Stomach (tissue), 9 donors: ENCODE measurements around the gene AFF1. TPM values are rescaled to one million over a fixed set of nuclear protein-coding genes. Genes with fewer than 3 reads are reported as not detected.

ENCODE experiments used
- DNase-seq, 2 donors: peaks; one replicate each; pipeline versions ENCODE4 v3.0.0 to v3.0.0-alpha.2; 2013 to 2019
- H3K27ac ChIP-seq, 5 donors: fragments of 200-600 bp in 4 of 5; sonication (generic) in 4 of 5; one replicate each; pipeline ENCODE4 v1.5.1; 2013 to 2019; ENCODE audit warnings: mild to moderate bottlenecking in 1 of 5, moderate library complexity in 1 of 5
- H3K27me3 ChIP-seq, 3 donors: fragments of 200-600 bp; sonication (generic); one replicate each; pipeline ENCODE4 v1.5.1; 2017 to 2019; ENCODE audit warnings: mixed run types in 1 of 3
- H3K36me3 ChIP-seq, 4 donors: fragments of 200-600 bp; sonication (generic); 1 replicate in 3 of 4; 2 replicates in 1 of 4; pipeline ENCODE4 v1.5.1; 2016 to 2019
- H3K4me1 ChIP-seq, 4 donors: fragments of 200-600 bp; sonication (generic); one replicate each; pipeline ENCODE4 v1.5.1; 2016 to 2019
- H3K4me3 ChIP-seq, 4 donors: fragments of 200-600 bp; sonication (generic) in 3 of 4; one replicate each; pipeline ENCODE4 v1.5.1; 2016 to 2019; ENCODE audit warnings: mild to moderate bottlenecking in 1 of 4
- H3K9me3 ChIP-seq, 4 donors: fragments of 200-600 bp; sonication (generic); one replicate each; pipeline ENCODE4 v1.5.1; 2016 to 2019
- CTCF ChIP-seq, 7 experiments: fragments of 450-650 bp in 4 of 7; fragments of 200-600 bp in 3 of 7; sonication (generic) in 3 of 7; IDR thresholded peaks; one replicate each; pipeline ENCODE4 v1.5.1; 2016 to 2019; ENCODE audit warnings: antibody characterized with exemption in 7 of 7, control low read depth in 2 of 7, mild to moderate bottlenecking in 1 of 7
- EP300 ChIP-seq: sonication (generic); formaldehyde crosslinking; IDR thresholded peaks from one replicate; pipeline ENCODE4 v1.6.1; 2017; ENCODE audit warnings: antibody characterized with exemption
- POLR2A ChIP-seq, 4 donors: fragments of 450-650 bp; IDR thresholded peaks; one replicate each; pipeline ENCODE4 v1.6.1; 2016; ENCODE audit warnings: antibody characterized with exemption in 4 of 4, control low read depth in 2 of 4, mild to moderate bottlenecking in 1 of 4, moderate library complexity in 1 of 4
- POLR2AphosphoS5 ChIP-seq, 3 donors: sonication (generic); formaldehyde crosslinking; IDR thresholded peaks; one replicate each; pipeline ENCODE4 v1.6.1; 2016; ENCODE audit warnings: antibody characterized with exemption in 3 of 3
- WGBS, 5 donors: extraction: QIAGEN DNeasy Blood & Tissue Kit in 3 of 5; methylation state at CpG; one replicate each; pipeline versions ENCODE4 v1.1.5 to v1.1.7; 2013 to 2018; 5-methylcytosine and 5-hydroxymethylcytosine counted together
- intact Hi-C: fragments of 100-400 bp; cut with DNase I; formaldehyde crosslinking; loops from one replicate; pipeline ENCODE4 v1.15.1; 2023; ENCODE audit warnings: low total_unique reads
- polyA plus RNA-seq, 3 donors: library from polyadenylated mRNA; stranded (reverse); fragments of 200-250 nt; gene quantifications; one replicate each; pipeline ENCODE4 v1.2.3, GENCODE V29; 2013
- total RNA-seq, 5 donors: library from RNA; depleted of rRNA; stranded (reverse); fragments of >200 nt; gene quantifications; one replicate each; pipeline versions ENCODE4 v1.1.0 to v1.2.3, GENCODE V29; 2014 to 2016
- donor health status: healthy with polysubstance abuse.
- donor health status: Bipolar disorder and iron deficiency.
- donor health status: healthy.

The AFF1 gene
- total and polyA plus RNA-seq, 8 donors, result 6.9 to 177 (median 59.1) TPM

GRCh38 chr4:87066403-87067123 is 131.8 kb downstream of the AFF1 start:
- H3K4me1 ChIP-seq, result peaks cover 9 to 33% (median 21%) of the 10 kb centered on the region in 4 donors

DNA sequence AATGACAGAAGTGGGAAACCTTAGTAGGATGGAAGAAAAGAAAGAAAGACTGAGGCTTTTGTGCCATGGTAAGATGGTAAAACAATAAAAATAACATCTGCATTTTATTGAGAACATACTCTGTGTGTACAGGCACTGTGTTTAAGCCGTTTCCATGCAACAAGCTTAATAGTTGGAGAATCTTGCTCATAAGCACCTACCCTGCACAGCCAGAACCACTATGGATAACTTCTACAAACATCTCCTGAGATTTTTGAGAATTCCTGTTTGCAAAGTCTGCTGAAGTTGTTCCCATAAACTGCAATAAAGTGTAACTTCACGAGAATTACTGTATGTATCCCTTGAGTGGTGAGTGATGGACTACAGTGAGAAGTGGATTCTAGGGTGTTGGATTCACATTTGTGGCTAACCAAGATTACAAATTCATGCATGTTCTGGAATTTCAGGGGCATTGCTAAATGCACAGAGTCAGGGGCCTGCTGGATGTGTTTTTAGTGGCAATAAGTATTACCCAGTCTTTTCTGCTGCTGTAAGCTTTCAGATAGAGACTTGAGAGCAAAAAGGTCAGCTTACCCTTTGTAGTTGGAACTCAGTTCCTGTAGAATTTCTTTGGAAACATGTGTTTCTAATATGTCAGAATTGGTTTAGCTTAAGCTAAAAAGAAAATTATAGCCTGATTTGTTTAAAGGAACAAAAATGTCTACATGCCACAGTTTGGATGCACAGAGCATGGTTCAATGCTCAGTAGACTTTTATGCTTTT is 132.5 kb downstream of the AFF1 start:
- WGBS, 5 donors, result 76 to 88% (median 79%) methylated on average over 2 of the region's 2 CpGs

More at GRCh38 chr4:87066403-87067123, 131.8 kb downstream of the AFF1 start:
- Histone ChIP-seq H3K9me3 (no peaks in the 10 kb centered on the region), H3K36me3 (peaks cover 0 to 13% (median 5%) of the 10 kb centered on the region in 4 donors), H3K27ac (no peak overlapping the region), H3K4me3 (no peak overlapping the region), H3K27me3 (no peaks in the 10 kb centered on the region)
- intact Hi-C loops, result no loop called here
- peak in 1 of 2 donors; percentile 48 for DNase-seq
- TF ChIP-seq POLR2AphosphoS5 (IDR thresholded peaks at IDR 0.05) (no peak), CTCF (IDR thresholded peaks at IDR 0.05) (no peak), EP300 (no peak), POLR2A (IDR thresholded peaks at IDR 0.05) (no peak)
- 87 to 97% (median 93%) methylated on average over 4 of the region's 4 CpGs for WGBS, 5 donors

GRCh38 chr4:87068583-87069021 is 133.8 kb downstream of the AFF1 start:
- no peaks in the 10 kb centered on the region for H3K27me3 ChIP-seq
- H3K4me1 ChIP-seq, result peaks cover 20 to 49% (median 34%) of the 10 kb centered on the region in 4 donors
- TF ChIP-seq CTCF (IDR thresholded peaks at IDR 0.05), result no peak
- TF ChIP-seq POLR2A (IDR thresholded peaks at IDR 0.05), result no peak
- no peak for TF ChIP-seq POLR2AphosphoS5 (IDR thresholded peaks at IDR 0.05)
- no peak for TF ChIP-seq EP300
- WGBS, 5 donors, result 44 to 59% (median 46%) methylated on average over 7 of the region's 7 CpGs
- peak in 1 of 2 donors; percentile 73 for DNase-seq
- peaks cover 0 to 7% (median 2%) of the 10 kb centered on the region in 4 donors for H3K36me3 ChIP-seq
- intact Hi-C loops, result no loop called here
- H3K9me3 ChIP-seq, result no peaks in the 10 kb centered on the region
- H3K27ac ChIP-seq, result peak overlapping the region in 2 of 5 donors; percentile 23 to 49
- no peak overlapping the region for H3K4me3 ChIP-seq

More for the DNA sequence above, 132.5 kb downstream of the AFF1 start:
- H3K9me3 ChIP-seq, result no peaks in the 10 kb centered on the region
- intact Hi-C loops, result no loop called here
- H3K4me1 ChIP-seq, result peaks cover 9 to 36% (median 23%) of the 10 kb centered on the region in 4 donors
- H3K27ac ChIP-seq, result no peak overlapping the region
- no peaks in the 10 kb centered on the region for H3K27me3 ChIP-seq
- H3K4me3 ChIP-seq, result no peak overlapping the region
- TF ChIP-seq POLR2AphosphoS5 (IDR thresholded peaks at IDR 0.05) (no peak), CTCF (IDR thresholded peaks at IDR 0.05) (no peak), EP300 (no peak), POLR2A (IDR thresholded peaks at IDR 0.05) (no peak)
- peaks cover 0 to 8% (median 3%) of the 10 kb centered on the region in 4 donors for H3K36me3 ChIP-seq
- no peak for DNase-seq

DNA sequence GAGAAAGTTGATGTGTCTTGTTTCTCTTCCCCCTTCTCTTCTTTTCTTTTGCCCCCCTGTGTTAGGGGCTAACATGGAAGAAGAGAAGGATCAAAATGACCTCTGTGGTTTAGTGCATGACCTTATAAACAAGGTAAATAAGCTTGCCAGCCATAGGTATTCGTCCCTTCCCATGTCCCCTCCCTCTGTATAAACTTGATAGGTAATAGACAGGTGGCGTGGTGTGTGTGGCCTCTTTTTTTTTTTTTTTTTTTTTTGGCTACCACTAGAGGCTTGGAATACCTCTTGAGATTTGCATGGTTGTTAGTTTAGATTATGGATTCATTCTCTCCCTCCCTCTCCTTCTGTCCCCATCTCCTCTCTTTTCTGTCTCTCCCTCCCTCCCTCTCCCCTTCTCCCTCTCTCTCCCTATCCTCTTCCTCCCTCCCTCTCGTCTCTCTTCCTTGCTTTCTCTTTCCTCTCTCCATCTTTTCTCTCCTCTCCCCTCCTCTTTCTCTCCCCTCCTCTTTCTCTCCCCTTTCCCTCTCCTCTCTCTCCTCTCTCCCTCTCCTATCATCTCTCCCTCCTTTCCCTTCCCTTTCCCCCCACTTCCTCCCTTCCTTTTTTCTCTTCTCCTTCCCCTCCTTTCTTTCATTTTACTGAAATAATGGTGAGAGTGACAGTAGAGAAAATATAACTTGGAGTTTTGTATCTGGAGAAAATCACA is 134.4 kb downstream of the AFF1 start:
- no peak overlapping the region for H3K4me3 ChIP-seq
- no peaks in the 10 kb centered on the region for H3K9me3 ChIP-seq
- H3K36me3 ChIP-seq, result peaks cover 0 to 7% (median 2%) of the 10 kb centered on the region in 4 donors
- TF ChIP-seq POLR2A (IDR thresholded peaks at IDR 0.05), result no peak
- TF ChIP-seq POLR2AphosphoS5 (IDR thresholded peaks at IDR 0.05), result no peak
- no peak for TF ChIP-seq CTCF (IDR thresholded peaks at IDR 0.05)
- no peak for TF ChIP-seq EP300
- 54 to 70% (median 61%) methylated on average over 3 of the region's 3 CpGs for WGBS, 5 donors
- intact Hi-C loops, result no loop called here
- H3K27ac ChIP-seq, result peak overlapping the region in 2 of 5 donors; percentile 23 to 49
- no peaks in the 10 kb centered on the region for H3K27me3 ChIP-seq
- no peak for DNase-seq
- H3K4me1 ChIP-seq, result peaks cover 21 to 55% (median 38%) of the 10 kb centered on the region in 4 donors
